ENCODE data around the gene FTH1. TPM values are rescaled to one million over a fixed set of nuclear protein-coding genes. Genes with fewer than 3 reads are reported as not detected.

The FTH1 gene
- total and polyA plus RNA-seq, 2 of the 13 experiments (the other 11 are each of a cell fraction or from before 2014, with no cell fraction given), result 607 to 760 TPM

- Histone ChIP-seq H3K9ac (ENCODE audit: insufficient read depth, low read depth, low read length) (peak overlapping the region; percentile 75), H2AFZ (ENCODE audit: low read length) (peak overlapping the region; percentile 38), H3K4me3 (replicated peaks in 1 of 3; ENCODE audit: insufficient read depth in 1 of 3, low read depth in 2 of 3, low read length in 3 of 3) (peak overlapping the region in 1 of 3 experiments; percentile 19; a peak in 2 of 6 replicates), H3K36me3 (replicated peaks in 1 of 2; ENCODE audit: control insufficient read depth in 1 of 2, insufficient read depth in 2 of 2, low read length in 2 of 2) (no peaks in the 10 kb centered on the region), H3K4me2 (ENCODE audit: low read depth, low read length) (peak overlapping the region; percentile 61), H3K4me1 (ENCODE audit: insufficient read depth, low read length) (peaks cover 95% of the 10 kb centered on the region), H4K20me1 (ENCODE audit: insufficient read depth, low read length) (no peaks in the 10 kb centered on the region), H3K79me2 (ENCODE audit: insufficient read depth, low read length) (no peaks in the 10 kb centered on the region), H3K27ac (ENCODE audit: extremely low read length, insufficient read depth, low read length) (peak overlapping the region; percentile 92), H3K9me3 (ENCODE audit: low read length) (peaks cover 9% of the 10 kb centered on the region), H3K27me3 (ENCODE audit: control insufficient read depth in 1 of 2, insufficient read depth in 2 of 2, low read length in 2 of 2) (no peaks in the 10 kb centered on the region)
- WGBS (ENCODE audit: low lambda C conversion rate), result 6% methylated on average over 12 of the region's 12 CpGs
- CTCF ChIA-PET (ENCODE audit: low intra/inter-chr PET ratio, low total read pairs), result interaction anchor here (1.5 kb wide), 1 partner anchor 24 kb away, joined by 4 read pairs; no protein-coding TSS in a partner anchor
- FAIRE-seq (peak; percentile 68), ATAC-seq (peak; percentile 93), DNase-seq (ENCODE audit: low spot score) (peak; percentile 91)
- intact Hi-C loops (cut with micrococcal nuclease; ENCODE audit: unreplicated experiment), result loop anchor here (1.0 to 10.0 kb wide), 2 partner anchors 28 to 53 kb away; no protein-coding TSS in a partner anchor
- in situ Hi-C loops (cut with HindIII; ENCODE audit: extremely low pct_ligation_motif_present, low pct_unique_long_range_greater_than_20kb), result loop anchor here (5.0 kb wide), 1 partner anchor 34 kb away; the partner anchor contains the start of gene FTH1
- POLR2A ChIA-PET, result interaction anchor here (0.7 to 18.6 kb wide), 12 partner anchors 10 to 97 kb away, joined by 3 to 518 read pairs (median 4); partner anchors contain the start of genes BEST1 and FTH1
- TSS peak; percentile 76 for BruUV-seq (replicated peaks)
- no peak for TF ChIP-seq ZNF143 (CRISPR knock-in tag; IDR thresholded peaks at IDR 0.05)
- no peak for TF ChIP-seq ZNF253 (CRISPR knock-in tag; IDR thresholded peaks at IDR 0.05; ENCODE audit: borderline replicate concordance)
- peak; percentile 18; the same call in 1 of the 2 replicates for TF ChIP-seq GATAD1 (CRISPR knock-in tag; IDR thresholded peaks at IDR 0.05)
- TF ChIP-seq HNF4A (CRISPR knock-in tag; IDR thresholded peaks at IDR 0.05), result peak; percentile 85
- no peak for TF ChIP-seq PHB2 (IDR thresholded peaks at IDR 0.05; ENCODE audit: partially characterized antibody)
- no peak for TF ChIP-seq U2AF2 (IDR thresholded peaks at IDR 0.05; ENCODE audit: low read depth, low read length)
- TF ChIP-seq MATR3 (CRISPR knock-in tag; IDR thresholded peaks at IDR 0.05), result no peak
- no peak; the same call in 1 of the 2 replicates for TF ChIP-seq ZNF782 (CRISPR knock-in tag; IDR thresholded peaks at IDR 0.05; ENCODE audit: borderline replicate concordance)
- peak; percentile 91 for TF ChIP-seq GATAD2A (CRISPR knock-in tag; IDR thresholded peaks at IDR 0.05)
- peak; percentile 69; the same call in 1 of the 2 replicates for TF ChIP-seq NCOA2 (CRISPR knock-in tag; IDR thresholded peaks at IDR 0.05)
- peak; percentile 63; the same call in 1 of the 2 replicates for TF ChIP-seq HDAC1 (CRISPR knock-in tag; IDR thresholded peaks at IDR 0.05)
- 0 out of 2 replicates have a peak, but pooled peaks have one; percentile 15 for TF ChIP-seq DNMT1 (CRISPR knock-in tag; IDR thresholded peaks at IDR 0.05)
- no peak for TF ChIP-seq ZBTB26 (CRISPR knock-in tag; IDR thresholded peaks at IDR 0.05; ENCODE audit: borderline replicate concordance)
- TF ChIP-seq, protein P1, sequence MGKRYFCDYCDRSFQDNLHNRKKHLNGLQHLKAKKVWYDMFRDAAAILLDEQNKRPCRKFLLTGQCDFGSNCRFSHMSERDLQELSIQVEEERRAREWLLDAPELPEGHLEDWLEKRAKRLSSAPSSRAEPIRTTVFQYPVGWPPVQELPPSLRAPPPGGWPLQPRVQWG (CRISPR knock-in tag; IDR thresholded peaks at IDR 0.05; ENCODE audit: borderline replicate concordance, low read depth), result no peak
- TF ChIP-seq HMGXB3 (CRISPR knock-in tag; IDR thresholded peaks at IDR 0.05; ENCODE audit: borderline replicate concordance), result no peak
- TF ChIP-seq HNF1B (CRISPR knock-in tag; IDR thresholded peaks at IDR 0.05), result peak; percentile 52; the same call in 1 of the 2 replicates
Measured at GRCh38 chr11:62001450-62002191, 34.2 kb upstream of the FTH1 start.

All from HepG2 (cell line).